A549 treated with DMSO at 1 μM for 4 hours (cell line): ENCODE data around the gene PLXDC2. TPM values are rescaled to one million over a fixed set of nuclear protein-coding genes. Genes with fewer than 3 reads are reported as not detected.

ENCODE experiments used
- total RNA-seq: library from RNA; stranded (reverse); fragments of 200-300 nt; extraction: Qiagen RNA extraction; gene quantifications from 5 replicates; pipeline ENCODE4 v1.2.3, GENCODE V29; 2022; ENCODE audit warnings: low read depth

PLXDC2 gene
- 0.06 TPM in 2 of 5 replicates, not detected in the others for total RNA-seq

DNA sequence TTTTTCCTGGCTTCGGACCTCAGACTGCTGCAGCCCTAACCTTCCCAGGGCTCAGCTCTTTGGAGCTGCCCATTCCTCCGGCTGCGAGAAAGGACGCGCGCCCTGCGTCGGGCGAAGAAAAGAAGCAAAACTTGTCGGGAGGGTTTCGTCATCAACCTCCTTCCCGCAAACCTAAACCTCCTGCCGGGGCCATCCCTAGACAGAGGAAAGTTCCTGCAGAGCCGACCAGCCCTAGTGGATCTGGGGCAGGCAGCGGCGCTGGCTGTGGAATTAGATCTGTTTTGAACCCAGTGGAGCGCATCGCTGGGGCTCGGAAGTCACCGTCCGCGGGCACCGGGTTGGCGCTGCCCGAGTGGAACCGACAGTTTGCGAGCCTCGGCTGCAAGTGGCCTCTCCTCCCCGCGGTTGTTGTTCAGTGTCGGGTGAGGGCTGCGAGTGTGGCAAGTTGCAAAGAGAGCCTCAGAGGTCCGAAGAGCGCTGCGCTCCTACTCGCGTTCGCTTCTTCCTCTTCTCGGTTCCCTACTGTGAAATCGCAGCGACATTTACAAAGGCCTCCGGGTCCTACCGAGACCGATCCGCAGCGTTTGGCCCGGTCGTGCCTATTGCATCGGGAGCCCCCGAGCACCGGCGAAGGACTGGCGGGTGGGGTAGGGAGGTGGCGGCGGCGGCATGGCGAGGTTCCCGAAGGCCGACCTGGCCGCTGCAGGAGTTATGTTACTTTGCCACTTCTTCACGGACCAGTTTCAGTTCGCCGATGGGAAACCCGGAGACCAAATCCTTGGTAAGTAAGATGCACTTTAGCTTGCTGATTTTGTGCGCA, at the start of gene PLXDC2:
PLXDC2 (plus strand) TSS at position 22 of the 820 bp plus-strand sequence.

